ENCODE results near the gene HSPBP1. TPM values are rescaled to one million over a fixed set of nuclear protein-coding genes. Genes with fewer than 3 reads are reported as not detected.

The HSPBP1 gene
- total and polyA plus RNA-seq, 4 donors = 9.4 to 31.6 (median 13.5) TPM

DNA sequence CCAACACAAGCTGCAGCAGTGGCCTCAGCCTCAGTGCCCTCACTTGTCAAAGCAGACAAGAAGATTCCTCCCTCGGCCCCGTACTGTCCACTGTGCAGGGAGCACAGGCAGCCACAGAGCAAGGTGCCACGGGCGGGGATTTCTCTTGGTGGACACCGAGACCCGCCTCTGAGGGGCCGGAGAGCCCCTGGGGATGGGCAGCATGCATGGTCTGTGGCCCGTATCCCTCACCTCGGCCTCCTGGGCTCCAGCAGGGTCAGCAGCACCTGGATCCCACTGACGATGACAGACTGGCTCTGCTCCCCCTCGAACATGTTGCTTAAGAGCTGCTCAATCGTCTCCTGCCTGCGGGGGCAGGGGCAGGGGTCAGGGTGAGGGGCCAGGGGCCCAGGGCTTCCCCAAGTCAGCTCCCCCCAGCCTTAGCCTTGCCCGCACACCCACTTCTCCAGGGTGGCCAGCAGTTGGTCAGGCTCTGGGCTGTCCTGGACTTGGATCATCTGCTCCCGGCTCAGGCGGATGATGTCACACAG lies 37.9 kb downstream of the HSPBP1 start:
- Histone ChIP-seq H3K36me3 (ENCODE audit: control insufficient read depth in 4 of 4, insufficient read depth in 3 of 4, low read depth in 1 of 4, low read length in 3 of 4) (peaks cover 44 to 92% (median 51%) of the 10 kb centered on the region in 4 donors), H3K4me3 (ENCODE audit: low read depth in 1 of 3, low read length in 3 of 3) (no peak overlapping the region), H3K9me3 (ENCODE audit: control insufficient read depth in 4 of 4, low read length in 3 of 4) (no peaks in the 10 kb centered on the region), H3K4me1 (ENCODE audit: control insufficient read depth in 4 of 4, insufficient read depth in 4 of 4, low read length in 3 of 4) (no peaks in the 10 kb centered on the region), H3K27me3 (ENCODE audit: control insufficient read depth in 4 of 4, insufficient read depth in 4 of 4, low read length in 3 of 4) (no peaks in the 10 kb centered on the region), H3K27ac (ENCODE audit: low read depth in 1 of 2, low read length in 2 of 2) (no peak overlapping the region), H3K9ac (ENCODE audit: low read depth in 1 of 2, low read length in 2 of 2) (no peak overlapping the region)
- no peak for DNase-seq (ENCODE audit: low spot score)
- WGBS = 94% methylated on average over 16 of the region's 16 CpGs
- TF ChIP-seq TAF1 (conservative IDR thresholded peaks at IDR 0.05) = no peak
- TF ChIP-seq, protein P1, sequence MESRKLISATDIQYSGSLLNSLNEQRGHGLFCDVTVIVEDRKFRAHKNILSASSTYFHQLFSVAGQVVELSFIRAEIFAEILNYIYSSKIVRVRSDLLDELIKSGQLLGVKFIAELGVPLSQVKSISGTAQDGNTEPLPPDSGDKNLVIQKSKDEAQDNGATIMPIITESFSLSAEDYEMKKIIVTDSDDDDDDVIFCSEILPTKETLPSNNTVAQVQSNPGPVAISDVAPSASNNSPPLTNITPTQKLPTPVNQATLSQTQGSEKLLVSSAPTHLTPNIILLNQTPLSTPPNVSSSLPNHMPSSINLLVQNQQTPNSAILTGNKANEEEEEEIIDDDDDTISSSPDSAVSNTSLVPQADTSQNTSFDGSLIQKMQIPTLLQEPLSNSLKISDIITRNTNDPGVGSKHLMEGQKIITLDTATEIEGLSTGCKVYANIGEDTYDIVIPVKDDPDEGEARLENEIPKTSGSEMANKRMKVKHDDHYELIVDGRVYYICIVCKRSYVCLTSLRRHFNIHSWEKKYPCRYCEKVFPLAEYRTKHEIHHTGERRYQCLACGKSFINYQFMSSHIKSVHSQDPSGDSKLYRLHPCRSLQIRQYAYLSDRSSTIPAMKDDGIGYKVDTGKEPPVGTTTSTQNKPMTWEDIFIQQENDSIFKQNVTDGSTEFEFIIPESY (IDR thresholded peaks at IDR 0.05) = no peak
- TF ChIP-seq, protein P2, sequence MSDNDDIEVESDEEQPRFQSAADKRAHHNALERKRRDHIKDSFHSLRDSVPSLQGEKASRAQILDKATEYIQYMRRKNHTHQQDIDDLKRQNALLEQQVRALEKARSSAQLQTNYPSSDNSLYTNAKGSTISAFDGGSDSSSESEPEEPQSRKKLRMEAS (IDR thresholded peaks at IDR 0.05) = no peak
- TF ChIP-seq RAD21 (IDR thresholded peaks at IDR 0.05) = no peak
- TF ChIP-seq FOXA2 (IDR thresholded peaks at IDR 0.05) = no peak
- TF ChIP-seq, protein P3, sequence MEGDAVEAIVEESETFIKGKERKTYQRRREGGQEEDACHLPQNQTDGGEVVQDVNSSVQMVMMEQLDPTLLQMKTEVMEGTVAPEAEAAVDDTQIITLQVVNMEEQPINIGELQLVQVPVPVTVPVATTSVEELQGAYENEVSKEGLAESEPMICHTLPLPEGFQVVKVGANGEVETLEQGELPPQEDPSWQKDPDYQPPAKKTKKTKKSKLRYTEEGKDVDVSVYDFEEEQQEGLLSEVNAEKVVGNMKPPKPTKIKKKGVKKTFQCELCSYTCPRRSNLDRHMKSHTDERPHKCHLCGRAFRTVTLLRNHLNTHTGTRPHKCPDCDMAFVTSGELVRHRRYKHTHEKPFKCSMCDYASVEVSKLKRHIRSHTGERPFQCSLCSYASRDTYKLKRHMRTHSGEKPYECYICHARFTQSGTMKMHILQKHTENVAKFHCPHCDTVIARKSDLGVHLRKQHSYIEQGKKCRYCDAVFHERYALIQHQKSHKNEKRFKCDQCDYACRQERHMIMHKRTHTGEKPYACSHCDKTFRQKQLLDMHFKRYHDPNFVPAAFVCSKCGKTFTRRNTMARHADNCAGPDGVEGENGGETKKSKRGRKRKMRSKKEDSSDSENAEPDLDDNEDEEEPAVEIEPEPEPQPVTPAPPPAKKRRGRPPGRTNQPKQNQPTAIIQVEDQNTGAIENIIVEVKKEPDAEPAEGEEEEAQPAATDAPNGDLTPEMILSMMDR (IDR thresholded peaks at IDR 0.05; ENCODE audit: low read depth, low read length, missing input control) = no peak
- no peak for TF ChIP-seq SP1 (IDR thresholded peaks at IDR 0.05)
- no peak for TF ChIP-seq EGR1 (IDR thresholded peaks at IDR 0.05; ENCODE audit: low read depth in 2 of 2)
- TF ChIP-seq HNF4G (IDR thresholded peaks at IDR 0.05) = no peak
- no peak for TF ChIP-seq NR2F2 (IDR thresholded peaks at IDR 0.05)
- no peak for TF ChIP-seq RXRA (IDR thresholded peaks at IDR 0.05)
- no peak for TF ChIP-seq GABPA (IDR thresholded peaks at IDR 0.05 in 1 of 2, conservative IDR thresholded peaks at IDR 0.05 in 1 of 2)
- TF ChIP-seq, protein P4, sequence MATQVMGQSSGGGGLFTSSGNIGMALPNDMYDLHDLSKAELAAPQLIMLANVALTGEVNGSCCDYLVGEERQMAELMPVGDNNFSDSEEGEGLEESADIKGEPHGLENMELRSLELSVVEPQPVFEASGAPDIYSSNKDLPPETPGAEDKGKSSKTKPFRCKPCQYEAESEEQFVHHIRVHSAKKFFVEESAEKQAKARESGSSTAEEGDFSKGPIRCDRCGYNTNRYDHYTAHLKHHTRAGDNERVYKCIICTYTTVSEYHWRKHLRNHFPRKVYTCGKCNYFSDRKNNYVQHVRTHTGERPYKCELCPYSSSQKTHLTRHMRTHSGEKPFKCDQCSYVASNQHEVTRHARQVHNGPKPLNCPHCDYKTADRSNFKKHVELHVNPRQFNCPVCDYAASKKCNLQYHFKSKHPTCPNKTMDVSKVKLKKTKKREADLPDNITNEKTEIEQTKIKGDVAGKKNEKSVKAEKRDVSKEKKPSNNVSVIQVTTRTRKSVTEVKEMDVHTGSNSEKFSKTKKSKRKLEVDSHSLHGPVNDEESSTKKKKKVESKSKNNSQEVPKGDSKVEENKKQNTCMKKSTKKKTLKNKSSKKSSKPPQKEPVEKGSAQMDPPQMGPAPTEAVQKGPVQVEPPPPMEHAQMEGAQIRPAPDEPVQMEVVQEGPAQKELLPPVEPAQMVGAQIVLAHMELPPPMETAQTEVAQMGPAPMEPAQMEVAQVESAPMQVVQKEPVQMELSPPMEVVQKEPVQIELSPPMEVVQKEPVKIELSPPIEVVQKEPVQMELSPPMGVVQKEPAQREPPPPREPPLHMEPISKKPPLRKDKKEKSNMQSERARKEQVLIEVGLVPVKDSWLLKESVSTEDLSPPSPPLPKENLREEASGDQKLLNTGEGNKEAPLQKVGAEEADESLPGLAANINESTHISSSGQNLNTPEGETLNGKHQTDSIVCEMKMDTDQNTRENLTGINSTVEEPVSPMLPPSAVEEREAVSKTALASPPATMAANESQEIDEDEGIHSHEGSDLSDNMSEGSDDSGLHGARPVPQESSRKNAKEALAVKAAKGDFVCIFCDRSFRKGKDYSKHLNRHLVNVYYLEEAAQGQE (IDR thresholded peaks at IDR 0.05) = no peak
- no peak for TF ChIP-seq JUND (IDR thresholded peaks at IDR 0.05)

DNA sequence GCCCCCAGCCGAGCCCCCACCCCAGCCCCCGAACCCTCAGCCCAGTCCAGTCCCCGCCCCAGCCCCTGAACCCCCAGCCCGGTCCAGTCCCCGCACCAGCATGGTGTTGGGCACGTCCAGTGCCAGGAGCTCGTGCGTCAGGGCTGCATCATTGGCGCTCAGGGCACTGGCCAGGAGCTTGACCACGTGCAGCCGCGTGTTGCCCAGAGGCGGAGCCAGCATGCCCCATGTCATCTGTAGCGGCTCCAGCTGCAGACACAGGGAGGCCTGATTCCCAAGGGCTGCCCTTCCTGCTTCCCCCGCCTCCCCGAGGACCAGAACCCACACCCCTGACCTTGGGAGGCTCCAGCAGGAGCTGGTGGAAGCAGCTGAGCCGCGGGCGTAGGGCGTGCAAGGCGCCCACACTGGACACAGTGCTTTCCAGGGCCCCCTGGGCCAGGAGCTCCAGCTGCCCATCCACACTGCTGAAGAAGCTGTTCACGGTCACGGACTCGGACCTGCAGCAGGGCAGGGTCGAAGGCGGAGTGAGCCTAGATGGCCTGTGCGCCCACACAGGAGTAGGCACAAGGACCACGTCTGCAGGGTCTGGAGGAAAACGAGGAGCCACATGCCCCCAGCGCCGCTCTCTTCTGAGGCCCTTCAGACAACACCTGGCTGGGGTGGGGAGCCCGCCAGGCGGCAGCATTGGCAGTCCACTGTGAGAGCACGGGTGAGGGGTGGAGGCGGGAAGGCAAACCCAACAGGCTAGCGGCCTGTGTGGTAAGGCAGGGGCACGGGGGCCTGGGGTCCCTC lies 38.6 kb downstream of the HSPBP1 start:
- Histone ChIP-seq H3K9me3 (ENCODE audit: control insufficient read depth in 4 of 4, low read length in 3 of 4) (no peaks in the 10 kb centered on the region), H3K9ac (ENCODE audit: low read depth in 1 of 2, low read length in 2 of 2) (no peak overlapping the region), H3K4me1 (ENCODE audit: control insufficient read depth in 4 of 4, insufficient read depth in 4 of 4, low read length in 3 of 4) (no peaks in the 10 kb centered on the region), H3K27me3 (ENCODE audit: control insufficient read depth in 4 of 4, insufficient read depth in 4 of 4, low read length in 3 of 4) (no peaks in the 10 kb centered on the region), H3K4me3 (ENCODE audit: low read depth in 1 of 3, low read length in 3 of 3) (no peak overlapping the region), H3K27ac (ENCODE audit: low read depth in 1 of 2, low read length in 2 of 2) (no peak overlapping the region), H3K36me3 (ENCODE audit: control insufficient read depth in 4 of 4, insufficient read depth in 3 of 4, low read depth in 1 of 4, low read length in 3 of 4) (peaks cover 45 to 93% (median 52%) of the 10 kb centered on the region in 4 donors)
- 94% methylated on average over 37 of the region's 37 CpGs for WGBS
- DNase-seq (ENCODE audit: low spot score) = no peak
- TF ChIP-seq, protein P3 (IDR thresholded peaks at IDR 0.05; ENCODE audit: low read depth, low read length, missing input control) = no peak
- TF ChIP-seq GABPA (IDR thresholded peaks at IDR 0.05 in 1 of 2, conservative IDR thresholded peaks at IDR 0.05 in 1 of 2) (no peak), RXRA (IDR thresholded peaks at IDR 0.05) (no peak), HNF4A (conservative IDR thresholded peaks at IDR 0.05) (no peak), TAF1 (conservative IDR thresholded peaks at IDR 0.05) (no peak), NR2F2 (IDR thresholded peaks at IDR 0.05) (no peak), FOXA2 (IDR thresholded peaks at IDR 0.05) (no peak), RAD21 (IDR thresholded peaks at IDR 0.05) (no peak)
- TF ChIP-seq, protein P1 (IDR thresholded peaks at IDR 0.05) = no peak
- TF ChIP-seq, protein P5, sequence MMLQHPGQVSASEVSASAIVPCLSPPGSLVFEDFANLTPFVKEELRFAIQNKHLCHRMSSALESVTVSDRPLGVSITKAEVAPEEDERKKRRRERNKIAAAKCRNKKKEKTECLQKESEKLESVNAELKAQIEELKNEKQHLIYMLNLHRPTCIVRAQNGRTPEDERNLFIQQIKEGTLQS (IDR thresholded peaks at IDR 0.05) = no peak
